GM18502 (cell line): ENCODE data around the gene PRTN3.

Experiments
- ATAC-seq: cut with Tn5 transposase; IDR thresholded peaks from one replicate; pipeline ENCODE4 v1.9.1; 2021; ENCODE audit warnings: mild to moderate bottlenecking; ENCODE audit not compliant: unreplicated experiment, poor library complexity

Gene PRTN3

GRCh38 chr19:861141-861755 is 20.4 kb downstream of the PRTN3 start:
- no peak for ATAC-seq

GRCh38 chr19:861756-862580 is 21.2 kb downstream of the PRTN3 start:
- ATAC-seq: no peak

GRCh38 chr19:862581-863314 is 21.9 kb downstream of the PRTN3 start:
- ATAC-seq: no peak

- no peak for ATAC-seq
Measured at GRCh38 chr19:863315-863620, 22.5 kb downstream of the PRTN3 start.

GRCh38 chr19:866769-867300 is 26.0 kb downstream of the PRTN3 start:
- ATAC-seq: no peak

GRCh38 chr19:867301-867793 is 26.5 kb downstream of the PRTN3 start:
- no peak for ATAC-seq

- ATAC-seq: no peak
Measured at GRCh38 chr19:867855-868457, 27.2 kb downstream of the PRTN3 start.

GRCh38 chr19:868458-869244 is 27.9 kb downstream of the PRTN3 start:
- no peak for ATAC-seq

GRCh38 chr19:869245-870177 is 28.7 kb downstream of the PRTN3 start:
- ATAC-seq: no peak

GRCh38 chr19:870314-870713 is 29.5 kb downstream of the PRTN3 start:
- ATAC-seq: no peak

- no peak for ATAC-seq
Measured at GRCh38 chr19:870963-871401, 30.2 kb downstream of the PRTN3 start.

GRCh38 chr19:871446-872265 is 30.9 kb downstream of the PRTN3 start:
- ATAC-seq: no peak

GRCh38 chr19:872266-872951 is 31.6 kb downstream of the PRTN3 start:
- ATAC-seq: no peak

- no peak for ATAC-seq
Measured at GRCh38 chr19:873084-873483, 32.3 kb downstream of the PRTN3 start.

GRCh38 chr19:873561-874041 is 32.8 kb downstream of the PRTN3 start:
- ATAC-seq: no peak

GRCh38 chr19:875265-875879 is 34.6 kb downstream of the PRTN3 start:
- no peak for ATAC-seq

- ATAC-seq: no peak
Measured at GRCh38 chr19:876089-876488, 35.3 kb downstream of the PRTN3 start.
